ENCODE results near the gene TBC1D32. TPM values are rescaled to one million over a fixed set of nuclear protein-coding genes. Genes with fewer than 3 reads are reported as not detected.
"Not testable (repeated sequence)": the region's sequence is repeated elsewhere in the genome, so short reads cannot be mapped to it uniquely, and the experiment has no call there.

The TBC1D32 gene
- polyA plus RNA-seq = 10 to 100 TPM in 1 of 4 donors, 1 to 10 TPM in 3; 1.4 to 11.3 (median 1.9) TPM
- long read RNA-seq, donor 1, partial matches to known transcripts = 0 of 1 reads
- long read RNA-seq, donor 1, other reads (novel, unspliced or antisense) = 0 of 1 reads
- long read RNA-seq, donor 2 = 0 reads
- long read RNA-seq, donor 3 = 0 reads
- long read RNA-seq, donor 4 = 0 reads
- long read RNA-seq, donor 5 = 0 reads
- long read RNA-seq, donor 6 = 0 reads
- long read RNA-seq, donor 7 = 0 reads
- long read RNA-seq, donor 8 = 0 reads
- long read RNA-seq, donor 9 = 0 reads
- long read RNA-seq, donor 10, partial matches to known transcripts = 6 of 6 reads
- long read RNA-seq, donor 10, other reads (novel, unspliced or antisense) = 0 of 6 reads

GRCh38 chr6:121334299-121335086 is at the start of gene TBC1D32:
Gene TBC1D32 (minus strand): TSS chr6:121334480. CDS start chr6:121334430, 50 bp downstream.
- FAIRE-seq = no peak
- WGBS, 3 donors = 0 to 1% (median 1%) methylated on average over 51 to 52 of the region's 52 CpGs

DNA sequence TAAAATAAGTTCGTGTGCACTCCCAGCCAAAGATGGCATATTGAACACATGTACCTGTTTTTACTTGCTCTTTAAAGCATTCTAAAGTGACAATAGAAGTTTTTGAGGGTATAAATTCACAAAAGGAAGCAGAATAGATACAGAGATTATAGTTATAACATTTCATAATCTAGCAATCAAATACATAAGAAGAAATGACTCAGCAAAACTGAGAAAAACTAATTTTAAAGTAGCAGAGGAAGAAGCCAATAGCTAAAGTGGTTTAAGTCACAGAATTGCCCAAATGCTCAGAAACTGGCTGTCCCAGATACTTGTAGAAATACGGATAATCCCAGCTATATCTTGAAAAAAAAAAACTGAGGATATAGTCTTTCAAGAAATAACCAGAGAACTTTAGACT is 49.2 kb upstream of the TBC1D32 start:
- H3K9me3 ChIP-seq (ENCODE audit: control insufficient read depth in 2 of 2, insufficient read depth in 1 of 2, low read depth in 1 of 2, low read length in 1 of 2) = no peaks in the 10 kb centered on the region
- no peaks in the 10 kb centered on the region for H3K36me3 ChIP-seq (ENCODE audit: control insufficient read depth in 3 of 3, insufficient read depth in 2 of 3, low read depth in 1 of 3, low read length in 3 of 3)
- peaks cover 0 to 30% (median 0%) of the 10 kb centered on the region in 3 donors for H3K4me1 ChIP-seq (ENCODE audit: control insufficient read depth in 3 of 3, insufficient read depth in 2 of 3, low read depth in 1 of 3, low read length in 2 of 3)
- no peak for DNase-seq
- peak overlapping the region in 1 of 3 donors; percentile 80 for H3K27ac ChIP-seq (ENCODE audit: low read depth in 1 of 3, low read length in 2 of 3)
- 13 to 43% (median 25%) methylated on average over 2 of the region's 2 CpGs for WGBS, 3 donors
- FAIRE-seq = no peak
- H3K27me3 ChIP-seq (ENCODE audit: control insufficient read depth in 3 of 3, insufficient read depth in 3 of 3, low read length in 3 of 3) = peaks cover 0 to 3% (median 0%) of the 10 kb centered on the region in 3 donors
- no peak overlapping the region for H3K4me3 ChIP-seq (ENCODE audit: low read depth in 1 of 3, low read length in 3 of 3)

More at GRCh38 chr6:121334299-121335086, at the start of gene TBC1D32:
- Histone ChIP-seq H3K36me3 (ENCODE audit: control insufficient read depth in 3 of 3, insufficient read depth in 2 of 3, low read depth in 1 of 3, low read length in 3 of 3) (no peaks in the 10 kb centered on the region), H3K4me3 (ENCODE audit: low read depth in 1 of 3, low read length in 3 of 3) (peak within 1 kb of the TSS; percentile 62 to 80 (median 77)), H3K27ac (ENCODE audit: low read depth in 1 of 3, low read length in 2 of 3) (peak within 1 kb of the TSS; percentile 90 to 98 (median 95)), H3K4me1 (ENCODE audit: control insufficient read depth in 3 of 3, insufficient read depth in 2 of 3, low read depth in 1 of 3, low read length in 2 of 3) (peaks cover 0 to 8% (median 0%) of the 10 kb centered on the region in 3 donors), H3K9me3 (ENCODE audit: control insufficient read depth in 2 of 2, insufficient read depth in 1 of 2, low read depth in 1 of 2, low read length in 1 of 2) (no peaks in the 10 kb centered on the region), H3K27me3 (ENCODE audit: control insufficient read depth in 3 of 3, insufficient read depth in 3 of 3, low read length in 3 of 3) (no peaks in the 10 kb centered on the region)
- peak; percentile 90 to 97 for DNase-seq

DNA sequence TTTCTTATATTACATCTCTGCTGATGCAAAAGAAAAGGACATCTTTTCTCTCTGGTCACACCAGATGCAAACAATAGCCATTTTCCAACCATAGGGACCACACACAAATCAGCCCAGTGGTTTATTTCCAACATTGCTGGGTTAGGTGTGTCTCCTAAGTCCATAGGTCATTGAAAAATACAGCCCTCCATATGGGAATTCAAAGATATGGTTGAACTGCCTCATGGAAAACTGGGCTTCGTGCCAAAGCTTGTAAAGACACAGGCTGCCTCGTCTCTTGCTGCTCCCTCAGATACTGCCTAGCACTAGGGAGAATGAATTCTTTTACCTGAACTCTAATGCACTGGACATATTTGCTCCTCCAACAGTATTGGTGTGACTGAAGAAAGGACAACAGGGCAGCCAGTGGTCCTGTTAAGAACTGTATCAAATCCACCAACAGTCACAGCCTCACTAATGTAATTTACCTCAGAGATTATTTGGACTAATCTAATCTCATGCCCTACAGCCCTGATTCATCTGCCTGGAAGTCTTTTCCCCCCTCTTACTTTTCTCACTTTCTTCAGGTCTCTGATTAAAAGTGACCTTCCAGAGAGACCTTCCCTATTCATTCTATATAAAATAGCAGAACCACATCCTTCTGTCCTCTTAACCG is 48.3 kb upstream of the TBC1D32 start:
- WGBS, 3 donors = 20 to 59% (median 32%) methylated on average over 3 of the region's 3 CpGs
- Histone ChIP-seq H3K36me3 (ENCODE audit: control insufficient read depth in 3 of 3, insufficient read depth in 2 of 3, low read depth in 1 of 3, low read length in 3 of 3) (no peaks in the 10 kb centered on the region), H3K27me3 (ENCODE audit: control insufficient read depth in 3 of 3, insufficient read depth in 3 of 3, low read length in 3 of 3) (peaks cover 0 to 3% (median 0%) of the 10 kb centered on the region in 3 donors), H3K4me1 (ENCODE audit: control insufficient read depth in 3 of 3, insufficient read depth in 2 of 3, low read depth in 1 of 3, low read length in 2 of 3) (peaks cover 0 to 30% (median 0%) of the 10 kb centered on the region in 3 donors), H3K27ac (ENCODE audit: low read depth in 1 of 3, low read length in 2 of 3) (peak overlapping the region; percentile 54 to 80 (median 55)), H3K4me3 (ENCODE audit: low read depth in 1 of 3, low read length in 3 of 3) (no peak overlapping the region), H3K9me3 (ENCODE audit: control insufficient read depth in 2 of 2, insufficient read depth in 1 of 2, low read depth in 1 of 2, low read length in 1 of 2) (no peaks in the 10 kb centered on the region)
- peak; percentile 95 to 99 for DNase-seq
- no peak for FAIRE-seq

- no peaks in the 10 kb centered on the region for H3K9me3 ChIP-seq (ENCODE audit: control insufficient read depth in 2 of 2, insufficient read depth in 1 of 2, low read depth in 1 of 2, low read length in 1 of 2)
- H3K27me3 ChIP-seq (ENCODE audit: control insufficient read depth in 3 of 3, insufficient read depth in 3 of 3, low read length in 3 of 3) = no peaks in the 10 kb centered on the region
- H3K4me3 ChIP-seq (ENCODE audit: low read depth in 1 of 3, low read length in 3 of 3) = no peak overlapping the region
- H3K36me3 ChIP-seq (ENCODE audit: control insufficient read depth in 3 of 3, insufficient read depth in 2 of 3, low read depth in 1 of 3, low read length in 3 of 3) = no peaks in the 10 kb centered on the region
- DNase-seq (no peak), FAIRE-seq (no peak)
- WGBS, 3 donors = 86 to 90% (median 88%) methylated on average over 4 of the region's 4 CpGs
- H3K27ac ChIP-seq (ENCODE audit: low read depth in 1 of 3, low read length in 2 of 3) = no peak overlapping the region
- H3K4me1 ChIP-seq (ENCODE audit: control insufficient read depth in 3 of 3, insufficient read depth in 2 of 3, low read depth in 1 of 3, low read length in 2 of 3) = peaks cover 0 to under 1% (median 0%) of the 10 kb centered on the region in 3 donors
Observed at GRCh38 chr6:121376411-121376810, 42.1 kb upstream of the TBC1D32 start.

GRCh38 chr6:121374219-121374618 is 39.9 kb upstream of the TBC1D32 start:
- not testable (repeated sequence) for H3K27me3 ChIP-seq (ENCODE audit: control insufficient read depth in 3 of 3, insufficient read depth in 3 of 3, low read length in 3 of 3); H3K36me3 ChIP-seq (ENCODE audit: control insufficient read depth in 3 of 3, insufficient read depth in 2 of 3, low read depth in 1 of 3, low read length in 3 of 3); H3K9me3 ChIP-seq (ENCODE audit: control insufficient read depth in 2 of 2, insufficient read depth in 1 of 2, low read depth in 1 of 2, low read length in 1 of 2); H3K27ac ChIP-seq (ENCODE audit: low read depth in 1 of 3, low read length in 2 of 3); DNase-seq; H3K4me3 ChIP-seq (ENCODE audit: low read depth in 1 of 3, low read length in 3 of 3); H3K4me1 ChIP-seq (ENCODE audit: control insufficient read depth in 3 of 3, insufficient read depth in 2 of 3, low read depth in 1 of 3, low read length in 2 of 3); FAIRE-seq
- WGBS, 3 donors = 92 to 100% (median 96%) methylated on average over 1 of the region's 1 CpG

DNA sequence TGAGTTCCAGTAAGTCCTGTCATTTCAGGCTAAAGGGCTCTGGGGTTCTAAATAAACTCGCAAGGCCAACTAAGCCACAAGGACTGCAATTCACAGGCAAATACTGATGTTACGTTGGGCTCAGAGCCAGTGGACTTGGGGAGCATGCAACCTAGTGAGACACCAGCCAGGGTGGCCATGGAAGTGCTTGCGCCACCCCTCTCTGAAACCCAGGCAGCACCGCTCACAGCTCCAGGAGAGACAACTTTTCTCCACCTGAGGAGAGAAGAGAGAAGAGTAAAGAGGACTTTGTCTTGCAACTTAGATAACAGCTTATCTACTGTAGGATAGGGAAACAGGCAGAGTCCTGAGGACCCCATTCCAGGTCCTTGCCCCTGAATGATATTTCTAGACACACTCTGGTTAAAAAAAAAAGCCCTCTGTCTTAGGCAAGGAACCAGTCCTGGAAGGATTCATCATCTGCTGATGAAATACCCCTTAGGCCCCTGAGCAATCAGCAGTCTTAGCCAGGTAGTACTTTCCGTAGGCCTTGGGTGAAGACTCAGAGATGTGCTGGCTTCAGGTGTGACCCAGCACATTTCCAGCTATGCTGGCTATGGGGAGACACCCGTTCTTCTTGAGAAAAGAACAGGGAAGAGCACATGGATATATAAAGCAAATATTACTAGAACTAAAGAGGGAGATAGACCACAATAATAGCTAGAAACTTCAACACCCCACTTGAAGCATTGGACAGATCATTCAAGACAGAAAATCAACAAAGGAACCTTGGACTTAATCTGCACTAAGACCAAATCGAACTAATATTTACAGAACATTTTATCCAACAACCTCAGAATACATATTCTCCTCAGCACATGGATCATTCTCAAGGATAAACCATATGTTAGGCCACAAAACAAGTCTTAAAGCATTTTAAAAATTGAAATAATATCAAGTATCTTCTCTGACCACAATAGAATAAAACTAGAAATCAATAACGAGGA is 31.5 kb upstream of the TBC1D32 start:
- FAIRE-seq (no peak), DNase-seq (peak in 1 of 2 donors; percentile 73)
- Histone ChIP-seq H3K36me3 (ENCODE audit: control insufficient read depth in 3 of 3, insufficient read depth in 2 of 3, low read depth in 1 of 3, low read length in 3 of 3) (no peaks in the 10 kb centered on the region), H3K4me1 (ENCODE audit: control insufficient read depth in 3 of 3, insufficient read depth in 2 of 3, low read depth in 1 of 3, low read length in 2 of 3) (peaks cover 0 to 15% (median 0%) of the 10 kb centered on the region in 3 donors), H3K4me3 (ENCODE audit: low read depth in 1 of 3, low read length in 3 of 3) (no peak overlapping the region), H3K9me3 (ENCODE audit: control insufficient read depth in 2 of 2, insufficient read depth in 1 of 2, low read depth in 1 of 2, low read length in 1 of 2) (no peaks in the 10 kb centered on the region), H3K27me3 (ENCODE audit: control insufficient read depth in 3 of 3, insufficient read depth in 3 of 3, low read length in 3 of 3) (peaks cover 0 to 1% (median 0%) of the 10 kb centered on the region in 3 donors), H3K27ac (ENCODE audit: low read depth in 1 of 3, low read length in 2 of 3) (peak overlapping the region in 1 of 3 donors; percentile 76)
- WGBS, 3 donors = 72 to 74% (median 73%) methylated on average over 8 of the region's 8 CpGs

DNA sequence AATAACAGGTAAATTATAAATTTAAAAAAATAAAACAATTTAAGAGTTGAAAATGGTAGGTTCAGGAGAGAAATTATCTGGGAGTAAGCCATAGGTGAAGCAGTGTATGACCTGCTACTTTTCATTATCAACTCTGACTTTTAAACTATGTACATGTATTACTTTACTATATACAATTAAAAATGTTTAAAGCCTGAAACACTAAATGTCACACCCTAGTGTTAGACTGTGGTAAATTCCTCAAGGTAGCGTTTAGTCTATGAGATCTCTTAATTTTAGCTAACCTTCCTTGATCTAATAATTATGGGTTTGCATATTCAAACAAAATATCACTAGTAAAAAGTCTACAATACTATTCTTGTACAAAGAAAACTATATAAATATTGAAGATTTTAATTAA is 22.3 kb upstream of the TBC1D32 start:
- H3K4me3 ChIP-seq (ENCODE audit: low read depth in 1 of 3, low read length in 3 of 3) = no peak overlapping the region
- H3K27me3 ChIP-seq (ENCODE audit: control insufficient read depth in 3 of 3, insufficient read depth in 3 of 3, low read length in 3 of 3) = no peaks in the 10 kb centered on the region
- 74 to 88% (median 79%) methylated on average over 1 of the region's 1 CpG for WGBS, 3 donors
- H3K27ac ChIP-seq (ENCODE audit: low read depth in 1 of 3, low read length in 2 of 3) = no peak overlapping the region
- no peaks in the 10 kb centered on the region for H3K36me3 ChIP-seq (ENCODE audit: control insufficient read depth in 3 of 3, insufficient read depth in 2 of 3, low read depth in 1 of 3, low read length in 3 of 3)
- no peaks in the 10 kb centered on the region for H3K4me1 ChIP-seq (ENCODE audit: control insufficient read depth in 3 of 3, insufficient read depth in 2 of 3, low read depth in 1 of 3, low read length in 2 of 3)
- no peak for FAIRE-seq
- DNase-seq = no peak
- no peaks in the 10 kb centered on the region for H3K9me3 ChIP-seq (ENCODE audit: control insufficient read depth in 2 of 2, insufficient read depth in 1 of 2, low read depth in 1 of 2, low read length in 1 of 2)

Data from small intestine (tissue), 16 donors.